GM23338 (cell line): Measurements from ENCODE around the gene SGSM1. TPM values are rescaled to one million over a fixed set of nuclear protein-coding genes. Genes with fewer than 3 reads are reported as not detected.

Experiments used
- ATAC-seq: fragments of 200-7000 bp; cut with Tn5 transposase; 3 replicates; pipeline ENCODE4 v1.9.1; 2020
- DNase-seq: peaks from one replicate; pipeline ENCODE4 v3.0.0-alpha.2; 2015; ENCODE audit warnings: low spot score
- H2AFZ ChIP-seq: fragments of 200-600 bp; sonication (generic); 2 replicates; pipeline ENCODE4 v1.8.0; 2016; ENCODE audit warnings: antibody characterized with exemption, mild to moderate bottlenecking, moderate library complexity
- H3F3A ChIP-seq: fragments of 200-600 bp; sonication (generic); replicated peaks from 2 replicates; pipeline ENCODE4 v1.8.0; 2017; ENCODE audit warnings: antibody characterized with exemption, mixed run types, low read depth
- H3K27ac ChIP-seq: fragments of 200-600 bp; sonication (generic); 2 replicates; pipeline ENCODE4 v1.6.1; 2016; ENCODE audit warnings: low read depth
- H3K27me3 ChIP-seq: fragments of 200-600 bp; sonication (generic); 2 replicates; pipeline ENCODE4 v1.8.0; 2016; ENCODE audit warnings: mild to moderate bottlenecking, mixed run types, moderate library complexity; ENCODE audit not compliant: insufficient read depth
- H3K36me3 ChIP-seq: fragments of 200-600 bp; sonication (generic); 2 replicates; pipeline ENCODE4 v1.8.0; 2016; ENCODE audit warnings: mild to moderate bottlenecking; ENCODE audit not compliant: insufficient read depth
- H3K4me1 ChIP-seq: fragments of 200-600 bp; sonication (generic); 2 replicates; pipeline ENCODE4 v1.8.0; 2016; ENCODE audit warnings: mild to moderate bottlenecking, moderate library complexity; ENCODE audit not compliant: insufficient read depth
- H3K4me2 ChIP-seq: fragments of 200-600 bp; sonication (generic); 2 replicates; pipeline ENCODE4 v1.7.1; 2017; ENCODE audit warnings: mixed run types
- H3K4me3 ChIP-seq: fragments of 200-600 bp; sonication (generic); 2 replicates; pipeline ENCODE4 v1.6.1; 2016; ENCODE audit warnings: mixed run types
- H3K79me2 ChIP-seq: fragments of 200-600 bp; sonication (generic); replicated peaks from 2 replicates; pipeline ENCODE4 v1.8.0; 2017; ENCODE audit warnings: mild to moderate bottlenecking; ENCODE audit not compliant: insufficient read depth
- H3K9me2 ChIP-seq: fragments of 200-600 bp; sonication (generic); 2 replicates; pipeline ENCODE4 v1.8.0; 2017; ENCODE audit not compliant: insufficient read depth
- H4K20me1 ChIP-seq: fragments of 200-600 bp; sonication (generic); replicated peaks from 2 replicates; pipeline ENCODE4 v1.8.0; 2017; ENCODE audit warnings: mild to moderate bottlenecking; ENCODE audit not compliant: insufficient read depth
- H3K27ac Mint-ChIP-seq: 2 replicates; pipeline ENCODE4 v1.8.0; 2020; ENCODE audit warnings: inconsistent platforms, mild to moderate bottlenecking, moderate library complexity, mixed read lengths
- H3K27me3 Mint-ChIP-seq: 3 replicates; pipeline ENCODE4 v1.8.0; 2022; ENCODE audit warnings: low read depth, mild to moderate bottlenecking, moderate library complexity, mixed read lengths, inconsistent platforms; ENCODE audit not compliant: insufficient read depth, poor library complexity
- H3K36me3 Mint-ChIP-seq: 3 replicates; pipeline ENCODE4 v1.8.0; 2021; ENCODE audit warnings: low read depth, mild to moderate bottlenecking, inconsistent platforms, moderate library complexity, mixed read lengths
- H3K4me1 Mint-ChIP-seq: 3 replicates; pipeline ENCODE4 v1.8.0; 2020; ENCODE audit warnings: mild to moderate bottlenecking, inconsistent platforms, mixed read lengths
- H3K4me3 Mint-ChIP-seq: 3 replicates; pipeline ENCODE4 v1.8.0; 2021; ENCODE audit warnings: moderate library complexity, mild to moderate bottlenecking, inconsistent platforms, mixed read lengths
- H3K9me3 Mint-ChIP-seq: 3 replicates; pipeline ENCODE4 v1.8.0; 2020; ENCODE audit warnings: moderate library complexity, mild to moderate bottlenecking, inconsistent platforms, mixed read lengths
- CTCF ChIP-seq, 2 experiments: fragments of 200-600 bp in 1 of 2; sonication (generic) in 1 of 2; conservative IDR thresholded peaks; 2 replicates each; pipeline versions ENCODE4 v1.5.1 to v1.6.1; 2016 to 2017; ENCODE audit warnings: antibody characterized with exemption in 2 of 2, low read depth in 2 of 2, mild to moderate bottlenecking in 2 of 2, moderate library complexity in 1 of 2
- ETS1 ChIP-seq: IDR thresholded peaks from 2 replicates; pipeline ENCODE4 v1.6.1; 2016; ENCODE audit warnings: antibody characterized with exemption
- REST ChIP-seq: IDR thresholded peaks from one replicate; pipeline ENCODE4 v1.6.1; 2018; ENCODE audit warnings: antibody characterized with exemption; ENCODE audit not compliant: unreplicated experiment
- ZNF114 ChIP-seq: fragments of 250-450 bp; sonication (Bioruptor Pico); IDR thresholded peaks from 2 replicates; pipeline ENCODE4 v1.5.0; 2020; ENCODE audit warnings: mild to moderate bottlenecking, moderate library complexity
- ZNF331 ChIP-seq: fragments of 250-450 bp; sonication (Bioruptor Pico); IDR thresholded peaks from 2 replicates; pipeline ENCODE4 v1.5.0; 2020; ENCODE audit warnings: low read depth, mild to moderate bottlenecking, moderate library complexity
- polyA plus RNA-seq: library from polyadenylated mRNA; unstranded; fragments of >200 nt; fragmentation: Nextera tagmentation; extraction: Ambion mirVana; gene quantifications from 2 replicates; pipeline ENCODE4 v1.2.1, GENCODE V29; 2016
- total RNA-seq: library from RNA; depleted of rRNA; stranded (reverse); fragments of >200 nt; shearing (Covaris generic); gene quantifications from 2 replicates; pipeline ENCODE4 v1.2.3, GENCODE V29; 2014

Gene SGSM1
- total and polyA plus RNA-seq, 2 experiments from 2014 or later, result 4.7 to 5.4 TPM

GRCh38 chr22:24873226-24873625, 67.2 kb downstream of the SGSM1 start:
- no peaks in the 10 kb centered on the region for H3K36me3 ChIP-seq
- Mint-ChIP-seq H3K27ac (no peak overlapping the region), H3K36me3 (peaks cover 8% of the 10 kb centered on the region; the same call in 2 of the 3 replicates), H3K4me3 (no peak overlapping the region), H3K4me1 (no peaks in the 10 kb centered on the region), H3K9me3 (no peaks in the 10 kb centered on the region), H3K27me3 (peaks cover 4% of the 10 kb centered on the region)
- H4K20me1 ChIP-seq, result 0 out of 2 replicates have a peak, but pooled peaks cover 5% of the 10 kb centered on the region
- no peaks in the 10 kb centered on the region for H3K4me1 ChIP-seq
- H3K79me2 ChIP-seq, result no peaks in the 10 kb centered on the region
- no peak overlapping the region for H3K27ac ChIP-seq
- no peaks in the 10 kb centered on the region for H3K27me3 ChIP-seq
- no peak for DNase-seq
- H2AFZ ChIP-seq, result no peak overlapping the region
- no peak overlapping the region for H3K4me2 ChIP-seq
- no peak for TF ChIP-seq REST
- no peak for TF ChIP-seq ETS1
- no peak for TF ChIP-seq ZNF114 (CRISPR knock-in tag)
- TF ChIP-seq CTCF (conservative IDR thresholded peaks at IDR 0.05; ENCODE audit: low read depth in 2 of 2), result no peak
- ATAC-seq, result no peak
- H3K9me2 ChIP-seq, result no peaks in the 10 kb centered on the region
- no peaks in the 10 kb centered on the region for H3F3A ChIP-seq
- no peak overlapping the region for H3K4me3 ChIP-seq

GRCh38 chr22:24875862-24876506, 70.0 kb downstream of the SGSM1 start:
- Histone ChIP-seq H3K27me3 (no peaks in the 10 kb centered on the region), H2AFZ (no peak overlapping the region), H3K27ac (no peak overlapping the region), H3K4me2 (no peak overlapping the region), H3K36me3 (no peaks in the 10 kb centered on the region), H3K4me3 (no peak overlapping the region), H4K20me1 (peaks cover 5% of the 10 kb centered on the region; the same call in 1 of the 2 replicates), H3F3A (no peaks in the 10 kb centered on the region), H3K4me1 (no peaks in the 10 kb centered on the region), H3K79me2 (no peaks in the 10 kb centered on the region), H3K9me2 (no peaks in the 10 kb centered on the region)
- peaks cover 12% of the 10 kb centered on the region; the same call in 2 of the 3 replicates for H3K36me3 Mint-ChIP-seq
- DNase-seq (peak; percentile 82), ATAC-seq (peak; percentile 79)
- H3K4me1 Mint-ChIP-seq, result no peaks in the 10 kb centered on the region
- no peak overlapping the region for H3K4me3 Mint-ChIP-seq
- peaks cover 4% of the 10 kb centered on the region for H3K27me3 Mint-ChIP-seq
- H3K9me3 Mint-ChIP-seq, result no peaks in the 10 kb centered on the region
- no peak overlapping the region for H3K27ac Mint-ChIP-seq
- TF ChIP-seq ZNF331 (CRISPR knock-in tag) (no peak), REST (peak; percentile 93)
